Smooth muscle cell (in vitro differentiated cells): ENCODE measurements around the gene GOSR2. TPM values are rescaled to one million over a fixed set of nuclear protein-coding genes. Genes with fewer than 3 reads are reported as not detected.
A peak's percentile ranks its signal among the peaks of the same experiment; 100 is the strongest.

ENCODE experiments used
- DNase-seq: peaks from one replicate; lab custom pipeline; 2025; ENCODE audit not compliant: unreplicated experiment; lab: John Stamatoyannopoulos, UW
- H2AFZ ChIP-seq: fragments of 200-600 bp; sonication (generic); 2 replicates; pipeline ENCODE4 v1.6.0; 2016; ENCODE audit warnings: antibody characterized with exemption, low read depth, mild to moderate bottlenecking
- H3F3A ChIP-seq: fragments of 200-600 bp; sonication (generic); 2 replicates; pipeline ENCODE4 v1.6.0; 2017; ENCODE audit warnings: antibody characterized with exemption, low read depth
- H3K27ac ChIP-seq: fragments of 200-600 bp; sonication (generic); 2 replicates; pipeline ENCODE4 v1.5.1; 2016; ENCODE audit warnings: low read depth, mild to moderate bottlenecking
- H3K27me3 ChIP-seq: fragments of 200-600 bp; sonication (generic); 2 replicates; pipeline ENCODE4 v1.6.1; 2016; ENCODE audit warnings: low read depth, mild to moderate bottlenecking
- H3K36me3 ChIP-seq: fragments of 200-600 bp; sonication (generic); 2 replicates; pipeline ENCODE4 v1.5.1; 2016; ENCODE audit warnings: low read depth
- H3K4me1 ChIP-seq: fragments of 200-600 bp; sonication (generic); 2 replicates; pipeline ENCODE4 v1.5.1; 2016; ENCODE audit warnings: low read depth
- H3K4me2 ChIP-seq: fragments of 200-600 bp; sonication (generic); 2 replicates; pipeline ENCODE4 v1.6.0; 2016; ENCODE audit warnings: mild to moderate bottlenecking
- H3K4me3 ChIP-seq: fragments of 200-600 bp; sonication (generic); 2 replicates; pipeline ENCODE4 v1.5.1; 2016; ENCODE audit warnings: mild to moderate bottlenecking
- H3K79me2 ChIP-seq: fragments of 200-600 bp; sonication (generic); 2 replicates; pipeline ENCODE4 v1.6.0; 2016; ENCODE audit warnings: low read depth, mild to moderate bottlenecking
- H3K9ac ChIP-seq: fragments of 200-600 bp; sonication (generic); 2 replicates; pipeline ENCODE4 v1.6.0; 2016; ENCODE audit warnings: low read depth
- H3K9me3 ChIP-seq: fragments of 200-600 bp; sonication (generic); replicated peaks from 2 replicates; pipeline ENCODE4 v1.5.1; 2016; ENCODE audit warnings: low read depth
- H4K20me1 ChIP-seq: fragments of 200-600 bp; sonication (generic); 2 replicates; pipeline ENCODE4 v1.6.0; 2016; ENCODE audit warnings: low read depth
- WGBS: methylation state at CpG from one replicate; pipeline ENCODE4 v1.1.7; 2016; ENCODE audit warnings: low lambda C conversion rate; 5-methylcytosine and 5-hydroxymethylcytosine counted together
- polyA plus RNA-seq: library from polyadenylated mRNA; unstranded; fragments of >200 nt; fragmentation: Nextera tagmentation; extraction: Ambion mirVana; gene quantifications from 2 replicates; pipeline ENCODE4 v1.2.1, GENCODE V29; 2016
- total RNA-seq: library from RNA; depleted of rRNA; stranded (reverse); fragments of >200 nt; gene quantifications from 2 replicates; pipeline ENCODE4 v1.2.3, GENCODE V29; 2014
- TF ChIP-seq, protein P1 (sequence below): fragments of 200-600 bp; sonication (generic); IDR thresholded peaks from 2 replicates; pipeline ENCODE4 v1.5.1; 2017; ENCODE audit warnings: borderline replicate concordance, mild to moderate bottlenecking, antibody characterized with exemption; ENCODE audit not compliant: insufficient read depth, poor library complexity, severe bottlenecking

Gene GOSR2
- total and polyA plus RNA-seq, 2 experiments from 2014 or later, result 38.0 to 64.5 TPM

DNA sequence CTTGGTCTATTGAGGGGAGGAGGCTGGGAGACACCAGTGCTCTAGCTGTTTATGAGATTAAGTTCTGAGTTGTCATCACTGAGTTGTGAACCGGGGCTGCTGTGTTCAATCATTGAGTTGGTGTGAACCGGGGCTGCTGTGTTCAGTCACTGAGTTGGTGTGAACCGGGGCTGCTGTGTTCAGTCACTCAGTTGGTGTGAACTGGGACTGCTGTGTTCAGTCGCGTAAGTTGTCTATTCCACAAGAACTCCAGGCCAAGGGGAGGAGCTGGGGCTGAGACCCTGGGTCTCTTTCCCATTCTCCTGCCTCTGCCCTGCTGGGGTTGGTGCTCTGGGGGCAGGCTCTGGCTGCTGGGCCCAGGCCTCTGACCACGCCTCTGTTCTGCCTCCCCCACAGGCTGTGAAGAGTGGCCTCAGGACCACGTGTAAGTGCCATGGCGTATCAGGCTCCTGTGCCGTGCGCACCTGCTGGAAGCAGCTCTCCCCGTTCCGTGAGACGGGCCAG is 47.1 kb upstream of the GOSR2 start:
- Histone ChIP-seq H3K4me2 (no peak overlapping the region), H3K27ac (no peak overlapping the region), H3K4me3 (no peak overlapping the region), H3K36me3 (no peaks in the 10 kb centered on the region), H2AFZ (no peak overlapping the region), H3K9me3 (no peaks in the 10 kb centered on the region), H3K27me3 (no peaks in the 10 kb centered on the region), H3K9ac (no peak overlapping the region), H3F3A (no peaks in the 10 kb centered on the region), H4K20me1 (no peaks in the 10 kb centered on the region), H3K79me2 (no peaks in the 10 kb centered on the region), H3K4me1 (no peaks in the 10 kb centered on the region)
- DNase-seq, result no peak
- WGBS, result 84% methylated on average over 13 of the region's 13 CpGs
- TF ChIP-seq, protein P1, sequence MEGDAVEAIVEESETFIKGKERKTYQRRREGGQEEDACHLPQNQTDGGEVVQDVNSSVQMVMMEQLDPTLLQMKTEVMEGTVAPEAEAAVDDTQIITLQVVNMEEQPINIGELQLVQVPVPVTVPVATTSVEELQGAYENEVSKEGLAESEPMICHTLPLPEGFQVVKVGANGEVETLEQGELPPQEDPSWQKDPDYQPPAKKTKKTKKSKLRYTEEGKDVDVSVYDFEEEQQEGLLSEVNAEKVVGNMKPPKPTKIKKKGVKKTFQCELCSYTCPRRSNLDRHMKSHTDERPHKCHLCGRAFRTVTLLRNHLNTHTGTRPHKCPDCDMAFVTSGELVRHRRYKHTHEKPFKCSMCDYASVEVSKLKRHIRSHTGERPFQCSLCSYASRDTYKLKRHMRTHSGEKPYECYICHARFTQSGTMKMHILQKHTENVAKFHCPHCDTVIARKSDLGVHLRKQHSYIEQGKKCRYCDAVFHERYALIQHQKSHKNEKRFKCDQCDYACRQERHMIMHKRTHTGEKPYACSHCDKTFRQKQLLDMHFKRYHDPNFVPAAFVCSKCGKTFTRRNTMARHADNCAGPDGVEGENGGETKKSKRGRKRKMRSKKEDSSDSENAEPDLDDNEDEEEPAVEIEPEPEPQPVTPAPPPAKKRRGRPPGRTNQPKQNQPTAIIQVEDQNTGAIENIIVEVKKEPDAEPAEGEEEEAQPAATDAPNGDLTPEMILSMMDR, result no peak

DNA sequence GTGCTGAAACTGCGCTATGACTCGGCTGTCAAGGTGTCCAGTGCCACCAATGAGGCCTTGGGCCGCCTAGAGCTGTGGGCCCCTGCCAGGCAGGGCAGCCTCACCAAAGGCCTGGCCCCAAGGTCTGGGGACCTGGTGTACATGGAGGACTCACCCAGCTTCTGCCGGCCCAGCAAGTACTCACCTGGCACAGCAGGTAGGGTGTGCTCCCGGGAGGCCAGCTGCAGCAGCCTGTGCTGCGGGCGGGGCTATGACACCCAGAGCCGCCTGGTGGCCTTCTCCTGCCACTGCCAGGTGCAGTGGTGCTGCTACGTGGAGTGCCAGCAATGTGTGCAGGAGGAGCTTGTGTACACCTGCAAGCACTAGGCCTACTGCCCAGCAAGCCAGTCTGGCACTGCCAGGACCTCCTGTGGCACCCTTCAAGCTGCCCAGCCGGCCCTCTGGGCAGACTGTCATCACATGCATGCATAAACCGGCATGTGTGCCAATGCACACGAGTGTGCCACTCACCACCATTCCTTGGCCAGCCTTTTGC is 46.5 kb upstream of the GOSR2 start:
- no peaks in the 10 kb centered on the region for H4K20me1 ChIP-seq
- H3K4me3 ChIP-seq, result no peak overlapping the region
- H3K4me1 ChIP-seq, result no peaks in the 10 kb centered on the region
- no peak for DNase-seq
- H3K27ac ChIP-seq, result no peak overlapping the region
- H3F3A ChIP-seq, result no peaks in the 10 kb centered on the region
- WGBS, result 70% methylated on average over 12 of the region's 12 CpGs
- H3K27me3 ChIP-seq, result no peaks in the 10 kb centered on the region
- H3K9ac ChIP-seq, result no peak overlapping the region
- no peaks in the 10 kb centered on the region for H3K36me3 ChIP-seq
- TF ChIP-seq, protein P1, result peak; percentile 29
- H3K79me2 ChIP-seq, result no peaks in the 10 kb centered on the region
- no peak overlapping the region for H2AFZ ChIP-seq
- no peak overlapping the region for H3K4me2 ChIP-seq
- H3K9me3 ChIP-seq, result no peaks in the 10 kb centered on the region

- TF ChIP-seq, protein P1, result no peak
- 97% methylated on average over 4 of the region's 4 CpGs for WGBS
- H3K9ac ChIP-seq, result no peak overlapping the region
- no peak overlapping the region for H3K27ac ChIP-seq
- H3K9me3 ChIP-seq, result no peaks in the 10 kb centered on the region
- no peaks in the 10 kb centered on the region for H3K4me1 ChIP-seq
- no peaks in the 10 kb centered on the region for H3K79me2 ChIP-seq
- no peak overlapping the region for H3K4me2 ChIP-seq
- no peaks in the 10 kb centered on the region for H3K36me3 ChIP-seq
- H3F3A ChIP-seq, result no peaks in the 10 kb centered on the region
- no peak for DNase-seq
- no peaks in the 10 kb centered on the region for H3K27me3 ChIP-seq
- H2AFZ ChIP-seq, result no peak overlapping the region
- H4K20me1 ChIP-seq, result no peaks in the 10 kb centered on the region
- H3K4me3 ChIP-seq, result no peak overlapping the region
These were observed 46.0 kb upstream of the GOSR2 start for GRCh38 chr17:46876926-46877325.

DNA sequence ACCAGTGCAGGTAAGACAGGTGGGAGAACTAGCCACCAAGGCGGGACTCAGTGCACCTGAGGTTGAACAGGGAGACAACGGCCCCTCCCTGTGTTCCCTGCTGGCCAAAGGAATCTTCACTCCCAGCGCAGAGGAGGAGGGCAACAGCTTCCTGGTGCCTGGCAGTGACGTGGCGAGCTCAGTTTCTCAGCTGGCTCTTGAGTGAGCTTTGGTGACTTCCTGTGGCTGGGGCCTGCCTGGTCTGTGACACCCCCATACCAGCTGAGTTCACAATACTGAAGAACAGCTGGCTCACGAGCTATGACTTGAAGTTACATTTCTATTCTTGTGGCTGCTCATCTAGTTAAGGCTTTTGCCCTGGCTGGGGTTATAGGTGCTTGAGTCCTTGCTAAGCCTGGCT is 45.5 kb upstream of the GOSR2 start:
- H4K20me1 ChIP-seq, result no peaks in the 10 kb centered on the region
- DNase-seq, result no peak
- WGBS, result 94% methylated on average over 6 of the region's 6 CpGs
- no peak overlapping the region for H3K4me3 ChIP-seq
- H3K9me3 ChIP-seq, result no peaks in the 10 kb centered on the region
- TF ChIP-seq, protein P1, result no peak
- H3K27me3 ChIP-seq, result no peaks in the 10 kb centered on the region
- no peak overlapping the region for H2AFZ ChIP-seq
- H3F3A ChIP-seq, result no peaks in the 10 kb centered on the region
- no peaks in the 10 kb centered on the region for H3K36me3 ChIP-seq
- no peaks in the 10 kb centered on the region for H3K4me1 ChIP-seq
- no peak overlapping the region for H3K27ac ChIP-seq
- no peak overlapping the region for H3K4me2 ChIP-seq
- no peak overlapping the region for H3K9ac ChIP-seq
- no peaks in the 10 kb centered on the region for H3K79me2 ChIP-seq
